ENCODE results near the gene TRIM13. TPM values are rescaled to one million over a fixed set of nuclear protein-coding genes. Genes with fewer than 3 reads are reported as not detected.
A peak's percentile ranks its signal among the peaks of the same experiment; 100 is the strongest.

TRIM13 gene
- polyA plus RNA-seq, 3 donors: 5.8 to 14.1 (median 6.1) TPM

DNA sequence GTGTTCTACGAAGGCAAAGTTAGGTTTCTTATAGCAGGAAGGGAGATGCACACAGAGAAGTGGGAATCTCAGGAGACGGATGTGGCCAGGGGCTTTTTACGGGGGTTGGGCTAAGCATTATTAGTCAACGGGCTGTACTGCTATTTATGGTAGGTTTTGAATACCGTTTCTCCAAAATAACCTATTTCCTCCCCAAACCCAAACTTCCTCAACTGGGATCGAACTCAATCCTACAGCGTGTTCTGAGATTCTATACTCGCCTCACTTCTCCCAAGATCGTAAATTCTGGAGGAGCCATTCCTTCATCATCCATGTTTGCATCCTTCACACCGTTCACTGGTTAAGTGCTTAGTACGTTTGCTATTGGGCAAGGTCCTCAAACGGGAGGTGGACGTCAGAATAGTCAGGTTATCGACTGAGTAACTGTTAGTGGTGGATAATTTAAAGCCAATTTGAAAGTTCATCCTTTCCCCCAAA lies 1.2 kb upstream of the TRIM13 start:
- peak overlapping the region; percentile 88 for H3K9ac ChIP-seq (ENCODE audit: insufficient read depth, low read length, poor library complexity, severe bottlenecking)
- peaks cover 28 to 55% of the 10 kb centered on the region in 2 donors for H3K36me3 ChIP-seq (replicated peaks in 1 of 2; ENCODE audit: control insufficient read depth in 1 of 2, insufficient read depth in 2 of 2, low read length in 2 of 2)
- peak overlapping the region; percentile 60 to 92 (median 88) for H3K27ac Mint-ChIP-seq
- H3K4me3 ChIP-seq (replicated peaks in 1 of 3; ENCODE audit: low read depth in 2 of 3, low read length in 3 of 3): peak overlapping the region; percentile 76 to 85 (median 80)
- no peaks in the 10 kb centered on the region for H3K27me3 ChIP-seq (ENCODE audit: control insufficient read depth in 2 of 2, insufficient read depth in 2 of 2, low read length in 2 of 2)
- peak overlapping the region; percentile 90 for H2AFZ ChIP-seq (ENCODE audit: insufficient read depth, low read depth, low read length, poor library complexity, severe bottlenecking)
- no peaks in the 10 kb centered on the region for H3K27me3 Mint-ChIP-seq (ENCODE audit: low read depth in 3 of 3)
- H3K79me2 ChIP-seq (ENCODE audit: insufficient read depth, low read length): peaks cover 33% of the 10 kb centered on the region
- H3K9me3 Mint-ChIP-seq: no peaks in the 10 kb centered on the region
- intact Hi-C loops (cut with micrococcal nuclease): loop anchor here (5.0 to 10.0 kb wide), 9 partner anchors 58 to 922 kb away; partner anchors contain the start of gene SPRYD7 (in 1 of the 2)
- peaks cover 35% of the 10 kb centered on the region for H3K4me1 Mint-ChIP-seq
- 0% methylated on average over 1 of the region's 14 CpGs for WGBS (ENCODE audit: insufficient coverage)
- peaks cover 34 to 47% of the 10 kb centered on the region in 2 donors for H3K4me1 ChIP-seq (ENCODE audit: control insufficient read depth in 1 of 2, insufficient read depth in 2 of 2, low read length in 2 of 2)
- TF ChIP-seq, protein P1, sequence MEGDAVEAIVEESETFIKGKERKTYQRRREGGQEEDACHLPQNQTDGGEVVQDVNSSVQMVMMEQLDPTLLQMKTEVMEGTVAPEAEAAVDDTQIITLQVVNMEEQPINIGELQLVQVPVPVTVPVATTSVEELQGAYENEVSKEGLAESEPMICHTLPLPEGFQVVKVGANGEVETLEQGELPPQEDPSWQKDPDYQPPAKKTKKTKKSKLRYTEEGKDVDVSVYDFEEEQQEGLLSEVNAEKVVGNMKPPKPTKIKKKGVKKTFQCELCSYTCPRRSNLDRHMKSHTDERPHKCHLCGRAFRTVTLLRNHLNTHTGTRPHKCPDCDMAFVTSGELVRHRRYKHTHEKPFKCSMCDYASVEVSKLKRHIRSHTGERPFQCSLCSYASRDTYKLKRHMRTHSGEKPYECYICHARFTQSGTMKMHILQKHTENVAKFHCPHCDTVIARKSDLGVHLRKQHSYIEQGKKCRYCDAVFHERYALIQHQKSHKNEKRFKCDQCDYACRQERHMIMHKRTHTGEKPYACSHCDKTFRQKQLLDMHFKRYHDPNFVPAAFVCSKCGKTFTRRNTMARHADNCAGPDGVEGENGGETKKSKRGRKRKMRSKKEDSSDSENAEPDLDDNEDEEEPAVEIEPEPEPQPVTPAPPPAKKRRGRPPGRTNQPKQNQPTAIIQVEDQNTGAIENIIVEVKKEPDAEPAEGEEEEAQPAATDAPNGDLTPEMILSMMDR (IDR thresholded peaks at IDR 0.05): no peak
- peak overlapping the region; percentile 89 for H3K4me2 ChIP-seq (replicated peaks; ENCODE audit: extremely low read depth, low read length, poor library complexity, severe bottlenecking)
- DNase-seq: peak; percentile 27 to 73 (median 53)
- H3K27ac ChIP-seq (ENCODE audit: low read depth in 1 of 2, low read length in 2 of 2): peak overlapping the region; percentile 89 to 91
- H3K4me3 Mint-ChIP-seq: peak overlapping the region; percentile 81 to 86
- peaks cover 28% of the 10 kb centered on the region for H4K20me1 ChIP-seq (ENCODE audit: insufficient read depth, low read length)
- H3K9me3 ChIP-seq (replicated peaks in 1 of 2; ENCODE audit: control insufficient read depth in 1 of 2, insufficient read depth in 1 of 2, low read length in 2 of 2): no peaks in the 10 kb centered on the region
- peaks cover 31 to 36% of the 10 kb centered on the region in 2 donors for H3K36me3 Mint-ChIP-seq

DNA sequence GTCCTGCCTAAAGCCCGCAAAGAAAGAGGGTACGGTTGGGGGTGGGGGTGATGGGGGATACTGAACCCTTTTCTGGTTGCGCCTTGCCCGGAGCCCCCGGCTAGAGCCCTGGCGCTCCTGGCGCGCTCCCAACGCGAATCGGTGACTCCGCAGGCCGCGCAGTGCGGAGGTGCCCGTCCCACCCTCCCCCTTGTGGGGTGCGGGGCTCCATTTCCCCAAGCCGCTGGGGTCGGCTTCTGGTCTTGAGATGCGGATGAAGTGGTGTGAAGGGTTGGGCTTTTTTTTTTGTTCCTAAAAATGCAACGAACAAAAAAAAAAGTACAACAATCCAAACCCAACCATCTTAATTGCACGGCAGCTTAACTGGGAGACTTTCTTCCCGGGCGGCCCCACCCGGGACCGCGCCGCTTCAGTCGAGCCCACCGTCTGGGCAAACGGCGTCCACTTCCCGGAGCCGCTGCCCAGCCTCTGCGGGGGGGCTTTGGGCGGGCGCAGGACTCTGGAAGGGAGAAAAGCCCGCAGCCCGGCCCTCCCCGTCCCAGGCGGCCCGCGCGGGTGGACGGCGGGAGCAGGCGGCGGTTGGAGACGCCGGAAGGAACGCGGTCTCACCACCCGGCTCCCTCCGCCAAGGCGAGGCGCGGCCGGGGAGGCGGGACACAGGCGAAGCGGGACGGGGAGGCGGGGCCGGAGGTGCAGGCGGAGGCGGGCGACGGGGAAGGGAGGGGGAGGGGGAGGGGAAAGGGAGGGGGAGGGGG lies 504 bp upstream of the TRIM13 start:
- Mint-ChIP-seq H3K27ac (peak overlapping the region; percentile 68 to 92 (median 89)), H3K4me1 (peaks cover 36% of the 10 kb centered on the region), H3K9me3 (no peaks in the 10 kb centered on the region), H3K4me3 (peak overlapping the region; percentile 81 to 86), H3K27me3 (ENCODE audit: low read depth in 3 of 3) (no peaks in the 10 kb centered on the region), H3K36me3 (peaks cover 29 to 38% of the 10 kb centered on the region in 2 donors)
- Histone ChIP-seq H4K20me1 (ENCODE audit: insufficient read depth, low read length) (peaks cover 32% of the 10 kb centered on the region), H3K4me1 (ENCODE audit: control insufficient read depth in 1 of 2, insufficient read depth in 2 of 2, low read length in 2 of 2) (peaks cover 34 to 47% of the 10 kb centered on the region in 2 donors), H3K36me3 (replicated peaks in 1 of 2; ENCODE audit: control insufficient read depth in 1 of 2, insufficient read depth in 2 of 2, low read length in 2 of 2) (peaks cover 24 to 56% of the 10 kb centered on the region in 2 donors), H3K4me3 (replicated peaks in 1 of 3; ENCODE audit: low read depth in 2 of 3, low read length in 3 of 3) (peak overlapping the region; percentile 76 to 85 (median 80)), H2AFZ (ENCODE audit: insufficient read depth, low read depth, low read length, poor library complexity, severe bottlenecking) (peak overlapping the region; percentile 90), H3K27me3 (ENCODE audit: control insufficient read depth in 2 of 2, insufficient read depth in 2 of 2, low read length in 2 of 2) (no peaks in the 10 kb centered on the region), H3K4me2 (replicated peaks; ENCODE audit: extremely low read depth, low read length, poor library complexity, severe bottlenecking) (peak overlapping the region; percentile 89), H3K79me2 (ENCODE audit: insufficient read depth, low read length) (peaks cover 40% of the 10 kb centered on the region), H3K27ac (ENCODE audit: low read depth in 1 of 2, low read length in 2 of 2) (peak overlapping the region; percentile 89 to 91), H3K9me3 (replicated peaks in 1 of 2; ENCODE audit: control insufficient read depth in 1 of 2, insufficient read depth in 1 of 2, low read length in 2 of 2) (no peaks in the 10 kb centered on the region), H3K9ac (ENCODE audit: insufficient read depth, low read length, poor library complexity, severe bottlenecking) (peak overlapping the region; percentile 88)
- TF ChIP-seq, protein P1 (IDR thresholded peaks at IDR 0.05): no peak
- WGBS (ENCODE audit: insufficient coverage): under 1% methylated on average over 46 of the region's 68 CpGs
- DNase-seq: peak; percentile 82 to 89 (median 85)
- intact Hi-C loops (cut with micrococcal nuclease): loop anchor here (5.0 to 10.0 kb wide), 9 partner anchors 59 to 921 kb away; partner anchors contain the start of gene SPRYD7 (in 1 of the 2)

All from CD14-positive monocyte (primary cell).